HCT116 (cell line): ENCODE data around the gene CCDC188. TPM values are rescaled to one million over a fixed set of nuclear protein-coding genes. Genes with fewer than 3 reads are reported as not detected.

Experiments used
- ATAC-seq: fragments of 200-7000 bp; cut with Tn5 transposase; 2 replicates; pipeline ENCODE4 v1.9.1; 2020; ENCODE audit warnings: mild to moderate bottlenecking, moderate library complexity
- BruUV-seq: library from RNA; stranded (reverse); fragments of 400-500 nt; replicated peaks from 2 replicates; lab custom pipeline; 2021; lab: Mats Ljungman, UMichigan
- CTCF ChIA-PET: fragments of 300-600 bp; sonication (Branson Sonifier 250); formaldehyde crosslinking; loops from one replicate; lab custom pipeline; 2021; ENCODE audit warnings: antibody characterized with exemption; lab: Charles Lee
- POLR2A ChIA-PET: fragments of 300-600, 350-600 bp; sonication (Branson Sonifier 250); formaldehyde crosslinking; loops from one replicate; lab custom pipeline; 2021; ENCODE audit warnings: antibody characterized with exemption; lab: Charles Lee
- RAD21 ChIA-PET, 2 experiments: fragments of 300-600 bp; sonication (Branson Sonifier 250); formaldehyde crosslinking; loops; one replicate each; lab custom pipeline; 2023; ENCODE audit warnings: low total read pairs in 2 of 2; ENCODE audit not compliant: uncharacterized antibody in 2 of 2, unreplicated experiment in 2 of 2, low non-redundant PET in 1 of 2; lab: Charles Lee
- DNase-seq: peaks from one replicate; pipeline ENCODE4 v3.0.0-alpha.2; 2010; ENCODE audit warnings: low read depth, low spot score
- H2AFZ ChIP-seq: fragments of 200-600 bp; shearing (Covaris generic), sonication (generic); 2 replicates; pipeline ENCODE4 v1.6.1; 2017; ENCODE audit warnings: low read depth, mixed run types, mixed read lengths, antibody characterized with exemption, low read length; ENCODE audit not compliant: poor library complexity, severe bottlenecking
- H3K27ac ChIP-seq: 2 replicates; pipeline ENCODE4 v1.5.1; 2012; ENCODE audit warnings: low read depth, low read length
- H3K27me3 ChIP-seq: fragments of 200-600 bp; sonication (generic); 2 replicates; pipeline ENCODE4 v1.6.1; 2016; ENCODE audit warnings: mixed run types, low read length, mixed read lengths; ENCODE audit not compliant: insufficient read depth
- H3K36me3 ChIP-seq, 2 experiments: fragments of 200-500 bp in 1 of 2; fragments of 200-600 bp in 1 of 2; sonication (Bioruptor generic) in 1 of 2; sonication (generic) in 1 of 2; 2 replicates each; pipeline versions ENCODE4 v1.5.1 to v1.6.1; 2014 to 2016; ENCODE audit warnings: low read length in 2 of 2, inconsistent platforms in 1 of 2, mixed read lengths in 1 of 2, mixed run types in 1 of 2; ENCODE audit not compliant: insufficient read depth in 2 of 2, control insufficient read depth in 1 of 2
- H3K4me1 ChIP-seq, 2 experiments: fragments of 200-600 bp in 1 of 2; sonication (generic) in 1 of 2; 2 replicates each; pipeline versions ENCODE4 v1.5.1 to v1.6.1; 2012 to 2017; ENCODE audit warnings: low read length in 2 of 2, inconsistent platforms in 1 of 2, mild to moderate bottlenecking in 1 of 2, mixed read lengths in 1 of 2, mixed run types in 1 of 2, moderate library complexity in 1 of 2; ENCODE audit not compliant: insufficient read depth in 2 of 2, control insufficient read depth in 1 of 2
- H3K4me2 ChIP-seq: fragments of 200-600 bp; sonication (generic); 2 replicates; pipeline ENCODE4 v1.6.1; 2017; ENCODE audit warnings: mixed run types, low read length, mixed read lengths
- H3K4me3 ChIP-seq, 2 experiments: fragments of 200-600 bp in 1 of 2; sonication (generic) in 1 of 2; replicated peaks in 1 of 2; 2 replicates each; pipeline ENCODE4 v1.5.1; 2011 to 2016; ENCODE audit warnings: low read length in 2 of 2, control low read depth in 1 of 2, low read depth in 1 of 2, mild to moderate bottlenecking in 1 of 2, mixed read lengths in 1 of 2, mixed run types in 1 of 2
- H3K79me2 ChIP-seq: fragments of 200-600 bp; sonication (generic); 2 replicates; pipeline ENCODE4 v1.6.1; 2017; ENCODE audit warnings: mild to moderate bottlenecking, mixed run types, low read length, moderate library complexity, mixed read lengths; ENCODE audit not compliant: insufficient read depth
- H3K9ac ChIP-seq: fragments of 200-600 bp; sonication (generic); 2 replicates; pipeline ENCODE4 v1.6.1; 2016; ENCODE audit warnings: low read length, mixed read lengths
- H3K9me2 ChIP-seq: fragments of 200-600 bp; sonication (generic), shearing (Covaris generic); 2 replicates; pipeline ENCODE4 v1.6.1; 2017; ENCODE audit warnings: mixed run types, mild to moderate bottlenecking, moderate library complexity; ENCODE audit not compliant: insufficient read depth
- H3K9me3 ChIP-seq, 2 experiments: fragments of 200-500 bp in 1 of 2; fragments of 200-600 bp in 1 of 2; sonication (Bioruptor generic) in 1 of 2; sonication (generic) in 1 of 2; 2 replicates each; pipeline ENCODE4 v1.6.1; 2014 to 2017; ENCODE audit warnings: low read length in 2 of 2, mixed read lengths in 2 of 2, inconsistent platforms in 1 of 2, low read depth in 1 of 2, mild to moderate bottlenecking in 1 of 2, mixed run types in 1 of 2, moderate library complexity in 1 of 2; ENCODE audit not compliant: control insufficient read depth in 1 of 2, insufficient read depth in 1 of 2
- H4K20me1 ChIP-seq: fragments of 200-600 bp; sonication (generic), shearing (Covaris generic); 2 replicates; pipeline ENCODE4 v1.6.1; 2017; ENCODE audit warnings: mixed run types, mild to moderate bottlenecking, moderate library complexity; ENCODE audit not compliant: insufficient read depth
- ELF1 ChIP-seq: IDR thresholded peaks from 2 replicates; pipeline ENCODE4 v1.6.1; 2012; ENCODE audit warnings: low read depth, borderline replicate concordance
- POLR2AphosphoS5 ChIP-seq: IDR thresholded peaks from 2 replicates; pipeline ENCODE4 v1.6.1; 2011; ENCODE audit warnings: mild to moderate bottlenecking, low read depth, low read length, moderate library complexity
- ZNF274 ChIP-seq: fragments of 200-500 bp; sonication (Bioruptor generic); IDR thresholded peaks from 2 replicates; pipeline ENCODE4 v1.6.1; 2014; ENCODE audit warnings: mild to moderate bottlenecking, low read depth, low read length, inconsistent platforms
- intact Hi-C: fragments of 100-400 bp; cut with micrococcal nuclease; formaldehyde crosslinking; loops from 2 replicates; pipeline ENCODE4 v1.10.0; 2022
- total RNA-seq: library from RNA; stranded (reverse); gene quantifications from one replicate; pipeline ENCODE4 v1.2.1, GENCODE V29; 2021; ENCODE audit not compliant: unreplicated experiment
- TF ChIP-seq, protein P1 (sequence below): IDR thresholded peaks from 2 replicates; pipeline ENCODE4 v1.6.1; 2012
- TF ChIP-seq, protein P2 (sequence below), 3 experiments: fragments of 200-600 bp in 1 of 3; sonication (generic) in 1 of 3; IDR thresholded peaks in 2 of 3; conservative IDR thresholded peaks in 1 of 3; 2 replicates each; pipeline ENCODE4 v1.5.1; 2012 to 2017; ENCODE audit warnings: low read depth in 2 of 3, low read length in 2 of 3, antibody characterized with exemption in 1 of 3, borderline replicate concordance in 1 of 3, control low read depth in 1 of 3, mild to moderate bottlenecking in 1 of 3, mixed read lengths in 1 of 3, mixed run types in 1 of 3, moderate library complexity in 1 of 3; ENCODE audit not compliant: insufficient read depth in 1 of 3

The CCDC188 gene
- total RNA-seq, 1 experiment from 2014 or later: not detected

DNA sequence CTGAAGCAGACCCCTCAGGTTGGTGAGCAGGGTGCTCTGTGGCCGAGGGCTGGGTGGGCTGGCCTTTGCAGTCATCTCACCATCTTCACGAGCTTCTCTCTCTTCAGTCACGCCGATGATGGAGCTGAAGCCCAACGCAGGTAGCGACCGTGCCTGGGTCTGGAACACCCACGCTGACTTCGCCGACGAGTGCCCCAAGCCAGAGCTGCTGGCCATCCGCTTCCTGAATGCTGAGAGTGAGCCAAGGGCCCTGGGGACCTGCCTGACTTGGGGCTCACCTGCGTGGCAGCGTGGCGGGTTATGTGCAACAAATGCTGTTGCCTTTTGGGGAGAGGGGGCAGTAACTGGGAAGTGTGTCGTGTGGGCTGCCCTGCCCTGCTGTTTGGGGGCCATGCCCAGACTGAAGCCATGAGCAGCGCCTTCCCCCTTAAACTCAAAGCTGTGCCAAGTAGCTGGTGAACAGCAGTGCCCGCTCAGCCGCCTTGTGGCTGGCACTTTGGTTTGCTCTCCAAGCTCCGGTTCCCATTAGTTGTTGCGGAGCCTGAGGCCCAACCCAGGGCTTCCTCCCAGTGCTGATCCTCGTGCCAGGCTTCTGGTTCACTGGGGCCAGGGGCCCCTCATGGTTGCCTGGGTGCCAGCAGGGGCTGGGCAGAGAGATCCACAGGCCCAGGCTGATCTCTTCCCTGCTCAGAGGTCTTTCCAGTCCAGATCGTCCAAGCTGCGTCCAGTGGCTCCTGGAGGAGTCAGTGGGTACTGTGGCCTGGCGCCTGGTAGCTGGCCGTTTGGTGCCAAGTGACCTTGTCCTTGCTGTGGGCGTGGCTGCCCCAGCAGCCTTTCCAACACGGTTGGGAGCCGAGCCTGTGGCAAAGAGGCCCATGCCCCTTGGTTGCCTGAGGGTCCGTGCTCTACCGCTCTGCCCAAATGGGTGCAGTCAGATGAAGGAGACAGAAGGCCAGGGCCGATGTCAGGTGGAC is 25.4 kb downstream of the CCDC188 start:
- no peak for ATAC-seq
- TF ChIP-seq, protein P1, sequence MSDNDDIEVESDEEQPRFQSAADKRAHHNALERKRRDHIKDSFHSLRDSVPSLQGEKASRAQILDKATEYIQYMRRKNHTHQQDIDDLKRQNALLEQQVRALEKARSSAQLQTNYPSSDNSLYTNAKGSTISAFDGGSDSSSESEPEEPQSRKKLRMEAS: no peak
- TF ChIP-seq POLR2AphosphoS5 (no peak), ZNF274 (no peak), ELF1 (no peak)
- TF ChIP-seq, protein P2, sequence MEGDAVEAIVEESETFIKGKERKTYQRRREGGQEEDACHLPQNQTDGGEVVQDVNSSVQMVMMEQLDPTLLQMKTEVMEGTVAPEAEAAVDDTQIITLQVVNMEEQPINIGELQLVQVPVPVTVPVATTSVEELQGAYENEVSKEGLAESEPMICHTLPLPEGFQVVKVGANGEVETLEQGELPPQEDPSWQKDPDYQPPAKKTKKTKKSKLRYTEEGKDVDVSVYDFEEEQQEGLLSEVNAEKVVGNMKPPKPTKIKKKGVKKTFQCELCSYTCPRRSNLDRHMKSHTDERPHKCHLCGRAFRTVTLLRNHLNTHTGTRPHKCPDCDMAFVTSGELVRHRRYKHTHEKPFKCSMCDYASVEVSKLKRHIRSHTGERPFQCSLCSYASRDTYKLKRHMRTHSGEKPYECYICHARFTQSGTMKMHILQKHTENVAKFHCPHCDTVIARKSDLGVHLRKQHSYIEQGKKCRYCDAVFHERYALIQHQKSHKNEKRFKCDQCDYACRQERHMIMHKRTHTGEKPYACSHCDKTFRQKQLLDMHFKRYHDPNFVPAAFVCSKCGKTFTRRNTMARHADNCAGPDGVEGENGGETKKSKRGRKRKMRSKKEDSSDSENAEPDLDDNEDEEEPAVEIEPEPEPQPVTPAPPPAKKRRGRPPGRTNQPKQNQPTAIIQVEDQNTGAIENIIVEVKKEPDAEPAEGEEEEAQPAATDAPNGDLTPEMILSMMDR (IDR thresholded peaks at IDR 0.05 in 2 of 3, conservative IDR thresholded peaks at IDR 0.05 in 1 of 3; ENCODE audit: borderline replicate concordance in 1 of 3, insufficient read depth in 1 of 3, low read depth in 2 of 3, low read length in 2 of 3): no peak
- intact Hi-C loops: no loop called here
- Histone ChIP-seq H3K4me3 (no peak overlapping the region), H3K36me3 (peaks cover 32 to 53% of the 10 kb centered on the region in 2 experiments; a peak in 3 of 4 replicates), H3K79me2 (peaks cover 43% of the 10 kb centered on the region), H4K20me1 (no peaks in the 10 kb centered on the region), H3K9me2 (no peaks in the 10 kb centered on the region), H3K4me2 (no peak overlapping the region), H2AFZ (no peak overlapping the region), H3K9ac (no peak overlapping the region), H3K4me1 (peaks cover 5 to 11% of the 10 kb centered on the region in 2 experiments; a peak in 3 of 4 replicates), H3K27ac (no peak overlapping the region), H3K9me3 (no peaks in the 10 kb centered on the region), H3K27me3 (no peaks in the 10 kb centered on the region)
- CTCF ChIA-PET: no interaction called here
- BruUV-seq: no TSS peak
- RAD21 ChIA-PET: interaction anchor here in 1 of 2 experiments (0.5 kb wide), 1 partner anchor 176 kb away, joined by 3 read pairs; no protein-coding TSS in a partner anchor
- POLR2A ChIA-PET: no interaction called here
- no peak for DNase-seq
